Putamen (tissue), 1 donor: ENCODE results near the gene URI1.

Experiments used
- DNase-seq: peaks from one replicate; pipeline ENCODE4 v3.0.0-alpha.2; 2016; ENCODE audit warnings: low spot score

The URI1 gene

DNA sequence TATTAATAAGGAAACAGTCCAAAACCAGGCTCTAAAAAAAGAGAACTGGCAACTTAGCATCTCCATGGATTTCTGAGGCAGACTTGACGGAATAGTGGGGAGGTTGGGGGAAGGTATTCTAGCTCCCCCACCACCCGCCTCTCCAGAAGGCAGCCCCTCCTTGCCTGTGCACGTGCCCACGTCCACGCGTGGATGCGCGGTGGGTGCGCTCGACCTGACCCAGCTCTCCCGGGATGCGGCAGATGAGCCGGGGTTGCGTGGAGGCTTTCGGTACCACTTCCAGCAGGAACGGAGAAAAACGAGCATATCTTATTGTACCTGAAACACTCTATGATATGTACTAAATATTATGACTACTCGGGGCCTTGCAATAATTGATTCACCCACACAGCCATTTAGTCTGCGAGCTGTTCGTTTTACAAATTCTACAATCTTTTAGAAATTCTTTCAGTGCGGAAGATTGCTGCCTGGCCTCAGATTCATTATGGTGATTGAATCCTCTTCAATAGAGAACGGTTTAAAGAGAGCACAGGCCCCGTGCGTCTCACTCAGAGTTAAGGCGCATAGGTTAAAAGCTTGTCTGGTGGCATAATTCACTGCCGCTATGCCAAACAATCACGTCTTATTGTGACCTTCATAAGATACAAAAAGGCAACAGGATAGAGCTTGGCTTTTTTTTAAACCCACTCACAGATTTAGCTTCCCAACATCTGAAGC, 117.9 kb downstream of the URI1 start:
- DNase-seq, result no peak

- no peak for DNase-seq
Observed at GRCh38 chr19:30060531-30061222, 118.6 kb downstream of the URI1 start.

DNA sequence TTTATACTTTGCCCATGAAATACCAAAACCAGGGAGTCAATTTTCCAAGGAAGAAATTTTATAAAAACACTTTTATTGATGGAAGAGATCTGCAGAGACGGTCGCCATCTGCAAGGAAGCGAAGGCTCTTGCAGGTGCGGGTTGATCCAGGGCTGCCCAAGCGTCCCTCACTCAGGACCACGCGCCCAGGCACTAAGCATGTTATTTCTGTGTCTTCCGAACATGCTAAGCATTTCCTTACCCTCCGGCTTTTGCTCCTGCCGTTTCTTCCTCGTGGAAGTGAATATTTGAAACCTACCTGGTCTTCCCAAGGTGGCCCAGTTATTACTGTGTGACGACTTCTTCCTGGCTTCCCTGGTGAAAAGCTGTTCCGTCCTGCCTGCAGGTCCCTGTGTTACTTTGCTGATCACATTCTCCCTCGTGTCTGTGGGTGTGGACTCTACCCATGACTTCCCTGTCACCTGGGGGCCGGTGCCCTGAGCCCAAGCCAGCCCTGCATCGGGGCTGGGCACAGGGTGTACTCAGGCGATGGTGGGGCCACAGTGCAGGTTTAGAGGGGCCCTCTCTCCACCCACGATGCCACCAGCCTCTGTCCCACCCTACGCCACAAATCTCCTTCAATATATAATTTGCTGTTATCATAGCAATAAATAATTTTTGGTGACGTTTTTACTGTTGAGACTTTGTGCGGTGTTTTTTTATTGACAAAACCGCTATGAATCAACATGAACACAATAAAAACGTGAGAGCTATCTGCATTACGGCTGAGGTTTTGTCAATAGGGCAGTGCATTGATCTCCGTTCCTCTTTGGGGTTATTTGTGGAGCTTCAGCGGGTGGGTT, 119.4 kb downstream of the URI1 start:
- no peak for DNase-seq

DNA sequence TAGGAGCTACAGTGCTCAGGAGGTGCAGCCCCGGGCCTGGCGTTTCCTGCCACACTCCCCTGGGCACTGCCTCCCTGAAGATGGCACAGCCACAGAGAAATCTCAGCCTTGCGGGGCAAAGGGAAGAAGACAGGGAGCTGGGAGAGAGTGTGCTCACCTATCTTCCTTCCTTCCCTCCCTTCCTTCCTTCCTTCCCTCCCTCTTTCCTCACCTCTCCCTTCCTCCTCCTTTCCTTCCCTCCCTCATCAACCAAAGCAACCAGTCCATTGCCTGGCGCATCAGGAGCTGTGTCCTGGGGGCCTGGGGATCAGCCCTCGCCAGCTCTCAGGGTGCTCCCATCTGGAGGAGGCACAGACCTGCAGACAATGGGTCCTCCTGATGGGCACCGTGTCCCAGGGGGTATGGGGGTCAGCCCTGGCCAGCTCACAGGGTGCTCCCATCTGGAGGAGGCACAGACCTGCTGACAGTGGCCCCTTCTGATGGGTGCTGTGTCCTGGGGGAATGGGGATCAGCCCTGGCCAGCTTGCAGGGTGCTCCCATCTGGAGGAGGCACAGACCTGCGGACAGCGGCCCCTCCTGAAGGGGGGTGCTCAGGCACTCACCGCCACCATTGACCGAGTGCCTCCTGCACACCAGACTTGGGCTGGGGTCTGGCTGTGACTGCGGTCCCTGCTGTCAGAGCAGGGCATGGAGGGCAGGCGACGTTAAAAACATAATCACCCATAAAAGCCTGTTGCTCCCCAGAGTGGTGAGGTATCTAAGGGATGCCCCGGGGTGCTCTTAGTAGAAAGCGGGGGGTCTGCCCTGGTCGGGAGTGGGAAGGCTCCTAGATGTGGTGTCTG, 120.2 kb downstream of the URI1 start:
- no peak for DNase-seq

GRCh38 chr19:30062907-30063649, 121.0 kb downstream of the URI1 start:
- DNase-seq, result no peak

GRCh38 chr19:30063650-30064347, 121.8 kb downstream of the URI1 start:
- no peak for DNase-seq

DNA sequence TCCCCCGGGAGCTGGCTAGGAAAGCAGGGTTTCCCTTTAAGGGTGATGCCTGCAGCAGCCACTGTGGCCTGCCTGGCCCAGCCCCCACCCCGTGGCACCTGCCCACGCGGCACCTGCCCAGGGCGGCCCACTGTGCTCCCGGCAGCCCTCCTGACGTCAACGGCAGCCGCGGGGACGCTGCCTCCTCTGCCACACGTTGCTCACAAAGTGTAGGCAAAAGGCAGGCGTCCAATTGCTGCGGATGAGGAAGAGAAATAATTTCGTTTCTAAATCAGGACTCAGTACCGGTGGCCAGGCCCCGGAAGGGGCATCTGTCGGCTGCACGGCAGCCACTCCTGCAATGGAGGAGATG, 122.3 kb downstream of the URI1 start:
- DNase-seq, result no peak

DNA sequence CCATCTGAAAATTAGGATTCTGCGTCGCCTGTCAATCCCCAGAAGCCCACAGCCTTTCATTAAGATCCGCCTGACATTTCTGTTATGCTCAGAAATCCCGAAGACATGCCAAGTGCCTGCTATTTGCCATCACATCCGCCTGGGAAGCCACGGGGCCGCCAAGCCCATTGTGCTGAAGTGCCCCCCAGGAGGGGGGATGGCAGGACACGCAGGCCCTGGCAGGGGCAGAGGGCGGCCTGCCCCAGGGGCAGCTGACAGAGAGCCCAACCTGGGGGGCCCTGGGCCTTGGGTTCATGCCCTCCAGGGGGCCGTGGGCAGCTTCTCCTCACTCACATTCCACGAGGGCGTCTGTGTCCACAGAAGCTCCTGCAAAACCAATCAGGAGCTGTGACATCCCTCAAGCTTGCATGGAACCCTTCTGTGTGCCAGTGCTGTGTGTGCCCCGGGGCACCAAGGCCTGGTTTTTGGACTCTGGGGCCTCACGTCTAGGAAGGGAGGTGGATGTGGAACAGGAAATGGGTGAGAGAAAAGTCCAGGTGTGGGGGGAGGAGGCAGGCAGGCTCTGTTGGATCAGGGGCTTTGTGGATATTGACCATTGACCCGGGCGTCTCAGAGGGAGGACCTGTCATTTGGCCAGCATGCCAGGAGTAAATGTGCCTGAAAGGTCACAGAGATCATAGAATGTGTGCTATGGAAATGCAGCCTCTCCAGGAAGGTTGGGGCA, 122.9 kb downstream of the URI1 start:
- DNase-seq, result no peak

GRCh38 chr19:30065680-30066606, 123.9 kb downstream of the URI1 start:
- DNase-seq, result no peak
